Measurements from ENCODE around the gene EPHA3.

Gene EPHA3

GRCh38 chr3:89239774-89240173 lies 132.4 kb downstream of the EPHA3 start:
- H3K9me3 Mint-ChIP-seq: no peaks in the 10 kb centered on the region
- H3K4me1 Mint-ChIP-seq: no peaks in the 10 kb centered on the region
- no peak for ATAC-seq
- H3K27me3 Mint-ChIP-seq: no peaks in the 10 kb centered on the region
- no peak for DNase-seq
- no peak overlapping the region for H3K27ac Mint-ChIP-seq
- no peak overlapping the region for H3K4me3 Mint-ChIP-seq

DNA sequence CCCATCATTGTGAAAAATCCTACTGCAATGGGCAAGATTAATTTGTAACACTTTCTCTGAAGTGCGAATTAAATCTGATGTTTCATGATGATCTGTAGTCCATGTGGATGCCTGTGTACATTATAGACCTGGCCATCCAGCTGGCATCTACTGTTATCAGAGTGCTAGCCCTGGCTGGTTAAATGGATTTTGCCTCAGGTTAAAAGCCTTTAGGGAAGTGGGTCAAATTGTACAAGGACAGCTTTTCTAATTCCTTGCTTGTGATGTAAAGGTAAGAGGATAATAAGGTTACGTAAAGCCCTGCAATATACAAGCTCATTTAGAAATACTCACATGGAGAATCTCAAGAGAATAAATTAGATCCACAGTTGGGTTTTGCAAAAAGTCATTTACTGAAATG lies 138.2 kb downstream of the EPHA3 start:
- Mint-ChIP-seq H3K4me1 (no peaks in the 10 kb centered on the region), H3K4me3 (no peak overlapping the region), H3K27me3 (no peaks in the 10 kb centered on the region), H3K27ac (no peak overlapping the region), H3K9me3 (peaks cover 0 to 5% of the 10 kb centered on the region in 2 donors)
- no peak for ATAC-seq
- DNase-seq: no peak

DNA sequence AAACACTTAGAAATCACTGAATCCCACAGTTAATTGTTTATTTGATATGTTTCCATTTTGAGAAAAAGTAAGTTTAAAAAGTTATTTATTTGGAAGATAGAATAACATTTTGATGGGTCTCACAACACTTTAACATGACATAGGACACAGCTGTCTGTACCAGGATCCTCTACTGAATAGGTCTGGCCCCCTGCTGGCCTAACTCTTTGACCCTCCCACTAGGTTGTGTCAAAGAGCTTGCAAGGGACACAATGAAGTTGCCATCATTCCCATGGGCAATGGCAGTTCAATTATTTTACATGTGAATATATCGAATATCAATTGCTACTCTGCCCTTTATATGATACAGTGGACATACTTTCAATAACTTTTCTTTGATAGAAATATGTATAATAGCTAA lies 138.9 kb downstream of the EPHA3 start:
- no peak for ATAC-seq
- DNase-seq: no peak
- H3K4me3 Mint-ChIP-seq: no peak overlapping the region
- peaks cover 0 to 5% of the 10 kb centered on the region in 2 donors for H3K9me3 Mint-ChIP-seq
- no peaks in the 10 kb centered on the region for H3K4me1 Mint-ChIP-seq
- H3K27ac Mint-ChIP-seq: no peak overlapping the region
- H3K27me3 Mint-ChIP-seq: no peaks in the 10 kb centered on the region

GRCh38 chr3:89250742-89251141 lies 143.3 kb downstream of the EPHA3 start:
- Mint-ChIP-seq H3K9me3 (peaks cover 0 to 5% of the 10 kb centered on the region in 2 donors), H3K27me3 (no peaks in the 10 kb centered on the region), H3K4me1 (no peaks in the 10 kb centered on the region), H3K27ac (no peak overlapping the region), H3K4me3 (no peak overlapping the region)
- ATAC-seq (no peak), DNase-seq (no peak)

GRCh38 chr3:89252016-89252415 lies 144.6 kb downstream of the EPHA3 start:
- no peak overlapping the region for H3K4me3 Mint-ChIP-seq
- H3K9me3 Mint-ChIP-seq: peaks cover 0 to 9% of the 10 kb centered on the region in 2 donors
- ATAC-seq (no peak), DNase-seq (no peak)
- no peaks in the 10 kb centered on the region for H3K27me3 Mint-ChIP-seq
- H3K4me1 Mint-ChIP-seq: no peaks in the 10 kb centered on the region
- H3K27ac Mint-ChIP-seq: no peak overlapping the region

DNA sequence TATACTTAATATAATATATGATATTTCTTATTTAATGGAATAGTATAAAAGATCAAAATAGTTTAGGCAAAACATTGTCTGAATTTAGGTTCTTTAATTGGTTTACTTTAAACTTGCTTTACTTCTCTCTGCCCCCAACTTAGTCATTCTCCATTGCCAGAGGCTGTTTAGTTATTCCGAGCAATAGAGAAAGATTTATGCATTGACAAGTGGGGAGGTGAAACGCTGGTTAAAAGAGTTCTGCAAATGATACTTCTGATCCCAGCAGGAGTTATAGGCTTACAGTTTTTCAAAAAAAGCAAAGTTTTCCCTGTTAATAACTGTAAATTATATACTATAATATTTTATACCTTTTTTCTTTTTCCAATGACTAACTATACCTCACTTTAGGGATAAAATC lies 145.4 kb downstream of the EPHA3 start:
- Mint-ChIP-seq H3K27ac (no peak overlapping the region), H3K4me1 (no peaks in the 10 kb centered on the region), H3K9me3 (peaks cover 0 to 12% of the 10 kb centered on the region in 2 donors), H3K4me3 (no peak overlapping the region), H3K27me3 (no peaks in the 10 kb centered on the region)
- DNase-seq (no peak), ATAC-seq (no peak)

DNA sequence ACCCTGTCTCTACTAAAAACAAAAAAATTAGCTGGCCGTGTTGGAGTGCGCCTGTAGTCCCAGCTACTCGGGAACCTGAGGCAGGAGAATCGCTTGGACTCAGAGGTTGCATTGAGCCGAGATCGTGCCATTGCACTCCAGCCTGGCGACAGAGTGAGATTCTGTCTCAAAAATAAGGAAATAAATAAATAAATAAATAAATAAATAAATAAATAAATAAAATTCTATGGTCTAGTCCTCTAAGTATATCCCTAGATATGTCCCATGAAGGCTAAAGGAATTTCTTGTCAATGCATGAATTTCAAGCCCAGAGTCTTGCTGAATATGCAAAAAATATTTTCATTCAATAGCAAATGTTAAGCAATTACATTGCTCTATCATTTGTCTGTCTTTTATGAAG lies 149.0 kb downstream of the EPHA3 start:
- no peak overlapping the region for H3K27ac Mint-ChIP-seq
- ATAC-seq: no peak
- H3K27me3 Mint-ChIP-seq: no peaks in the 10 kb centered on the region
- H3K4me1 Mint-ChIP-seq: no peaks in the 10 kb centered on the region
- H3K4me3 Mint-ChIP-seq: no peak overlapping the region
- DNase-seq: no peak
- peaks cover 0 to 8% of the 10 kb centered on the region in 2 donors for H3K9me3 Mint-ChIP-seq

- DNase-seq: no peak
- no peak overlapping the region for H3K4me3 Mint-ChIP-seq
- H3K27ac Mint-ChIP-seq: no peak overlapping the region
- no peak for ATAC-seq
- peaks cover 0 to 8% of the 10 kb centered on the region in 2 donors for H3K9me3 Mint-ChIP-seq
- no peaks in the 10 kb centered on the region for H3K27me3 Mint-ChIP-seq
- no peaks in the 10 kb centered on the region for H3K4me1 Mint-ChIP-seq
These were observed 149.5 kb downstream of the EPHA3 start for GRCh38 chr3:89256882-89257281.

GRCh38 chr3:89260721-89261120 lies 153.3 kb downstream of the EPHA3 start:
- Mint-ChIP-seq H3K4me1 (no peaks in the 10 kb centered on the region), H3K4me3 (no peak overlapping the region), H3K9me3 (peaks cover 0 to 15% of the 10 kb centered on the region in 2 donors), H3K27me3 (no peaks in the 10 kb centered on the region), H3K27ac (no peak overlapping the region)
- no peak for DNase-seq
- ATAC-seq: no peak

DNA sequence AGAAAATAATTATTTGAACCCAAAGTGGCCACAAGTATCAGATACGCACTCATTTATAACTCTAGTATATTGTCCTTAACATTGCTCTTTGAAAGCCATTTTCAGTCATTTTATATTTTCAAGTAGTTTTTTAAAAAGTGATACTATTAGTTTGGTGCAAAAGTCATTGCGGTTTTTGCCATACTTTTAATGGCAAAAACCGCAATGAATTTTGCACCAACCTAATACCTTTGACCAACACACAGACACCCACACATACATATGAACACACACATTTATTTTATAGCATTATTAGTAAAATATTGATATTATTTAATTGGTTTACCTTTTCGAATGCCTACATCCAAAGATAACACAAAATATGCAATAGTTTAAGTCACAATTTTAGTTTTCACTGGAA lies 154.3 kb downstream of the EPHA3 start:
- no peaks in the 10 kb centered on the region for H3K27me3 Mint-ChIP-seq
- ATAC-seq (no peak), DNase-seq (no peak)
- no peak overlapping the region for H3K27ac Mint-ChIP-seq
- no peaks in the 10 kb centered on the region for H3K4me1 Mint-ChIP-seq
- H3K4me3 Mint-ChIP-seq: no peak overlapping the region
- H3K9me3 Mint-ChIP-seq: peaks cover 0 to 15% of the 10 kb centered on the region in 2 donors

DNA sequence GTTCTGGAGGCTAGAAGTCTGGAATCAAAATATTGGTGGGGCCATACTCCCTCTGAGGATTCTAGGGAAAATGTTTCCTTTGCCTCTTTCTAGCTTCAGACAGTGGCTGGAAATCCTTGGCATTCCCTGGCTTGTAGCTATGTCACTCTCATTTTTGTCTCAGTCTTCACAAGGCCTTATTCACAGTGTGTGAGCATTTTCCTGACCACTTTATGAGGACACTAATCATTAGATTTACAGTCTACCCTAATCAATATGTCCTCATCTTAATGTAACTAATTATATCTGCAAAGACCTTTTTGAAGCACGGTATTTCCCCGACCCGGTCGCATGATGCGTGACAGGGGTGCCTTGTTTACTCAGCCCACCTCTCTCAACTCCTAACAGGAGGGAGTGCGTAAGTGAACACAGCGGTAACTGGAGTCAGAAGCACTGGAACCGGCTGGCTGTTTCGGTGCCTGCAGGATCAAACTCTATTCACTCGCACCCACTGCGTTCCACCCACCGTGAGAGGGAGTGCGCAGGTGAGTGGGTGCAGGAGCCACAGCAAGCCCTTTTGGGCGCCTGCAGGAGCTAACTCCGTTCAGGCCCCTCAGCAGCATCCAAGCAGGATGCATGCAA lies 155.0 kb downstream of the EPHA3 start:
- no peak overlapping the region for H3K27ac Mint-ChIP-seq
- DNase-seq (no peak), ATAC-seq (no peak)
- H3K9me3 Mint-ChIP-seq: peaks cover 0 to 8% of the 10 kb centered on the region in 2 donors
- H3K27me3 Mint-ChIP-seq: no peaks in the 10 kb centered on the region
- no peaks in the 10 kb centered on the region for H3K4me1 Mint-ChIP-seq
- no peak overlapping the region for H3K4me3 Mint-ChIP-seq

DNA sequence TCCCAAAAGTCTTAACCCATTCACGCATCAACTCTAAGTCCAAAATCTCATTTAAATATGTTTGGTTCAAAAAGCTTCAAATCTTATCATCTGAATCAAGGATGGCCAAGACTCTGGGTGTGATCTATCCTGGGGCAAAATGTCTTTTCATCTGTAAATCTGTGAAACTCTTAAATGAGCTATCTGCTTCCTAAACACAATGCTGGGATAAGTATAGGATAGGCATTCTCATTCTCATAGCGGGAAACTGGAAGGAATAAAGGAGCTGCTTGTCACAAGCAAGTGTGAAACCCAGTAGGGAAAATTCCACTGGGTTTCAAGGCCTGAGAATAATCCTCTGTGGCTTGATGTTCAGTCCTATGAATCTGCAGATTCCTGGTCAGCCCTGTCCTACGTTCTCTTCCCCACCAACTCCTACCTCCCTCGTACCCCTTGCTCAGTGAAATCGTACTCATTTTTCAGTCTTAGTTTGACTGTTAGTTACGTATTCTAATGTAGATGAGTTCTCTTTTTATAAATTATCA lies 156.7 kb downstream of the EPHA3 start:
- peaks cover 0 to 8% of the 10 kb centered on the region in 2 donors for H3K9me3 Mint-ChIP-seq
- DNase-seq (no peak), ATAC-seq (no peak)
- no peaks in the 10 kb centered on the region for H3K4me1 Mint-ChIP-seq
- no peak overlapping the region for H3K4me3 Mint-ChIP-seq
- no peaks in the 10 kb centered on the region for H3K27me3 Mint-ChIP-seq
- H3K27ac Mint-ChIP-seq: no peak overlapping the region

DNA sequence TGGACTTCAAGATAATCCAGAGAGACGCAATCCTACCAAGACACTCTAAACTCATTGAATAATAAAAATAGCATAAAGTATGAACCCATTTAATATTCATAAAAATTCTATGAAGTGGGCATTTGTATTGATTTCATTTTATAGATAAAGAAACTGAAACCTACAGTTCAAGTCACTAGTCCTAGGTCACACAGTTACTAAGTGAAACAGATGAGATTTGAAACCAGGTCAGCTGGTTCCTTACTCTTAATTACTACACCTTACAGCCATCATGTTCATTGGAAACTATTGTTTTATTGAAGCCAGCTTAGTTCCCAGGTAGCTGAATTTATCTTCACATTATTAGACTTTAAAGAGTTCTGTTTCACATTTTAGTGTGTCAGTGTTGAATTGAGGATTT lies 158.7 kb downstream of the EPHA3 start:
- Mint-ChIP-seq H3K9me3 (peaks cover 0 to 14% of the 10 kb centered on the region in 2 donors), H3K27me3 (no peaks in the 10 kb centered on the region), H3K4me1 (no peaks in the 10 kb centered on the region), H3K4me3 (no peak overlapping the region), H3K27ac (no peak overlapping the region)
- ATAC-seq: no peak
- DNase-seq: no peak

GRCh38 chr3:89268059-89268458 lies 160.6 kb downstream of the EPHA3 start:
- peaks cover 4 to 11% of the 10 kb centered on the region in 2 donors for H3K9me3 Mint-ChIP-seq
- no peak overlapping the region for H3K27ac Mint-ChIP-seq
- DNase-seq (no peak), ATAC-seq (no peak)
- no peaks in the 10 kb centered on the region for H3K27me3 Mint-ChIP-seq
- H3K4me3 Mint-ChIP-seq: no peak overlapping the region
- no peaks in the 10 kb centered on the region for H3K4me1 Mint-ChIP-seq

DNA sequence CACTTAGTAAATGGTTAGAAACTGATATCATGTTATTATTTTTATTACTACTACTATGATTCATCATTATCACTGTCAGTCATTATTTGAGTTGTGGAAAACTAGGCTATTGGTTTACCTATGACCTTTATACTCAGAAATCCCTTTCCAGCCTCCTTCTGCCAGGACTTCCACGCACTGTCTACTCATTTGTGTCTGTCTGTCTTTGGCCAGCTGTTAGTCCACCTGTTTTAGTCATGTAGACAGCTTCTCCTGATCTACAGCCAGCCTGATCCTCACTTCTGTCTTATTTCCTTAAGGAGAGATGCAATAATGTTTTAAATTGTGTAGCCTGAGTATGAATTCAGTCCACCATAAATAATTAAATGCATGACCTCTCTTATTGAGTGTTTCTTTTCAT lies 162.8 kb downstream of the EPHA3 start:
- Mint-ChIP-seq H3K9me3 (peaks cover 4 to 6% of the 10 kb centered on the region in 2 donors), H3K4me1 (no peaks in the 10 kb centered on the region), H3K27ac (no peak overlapping the region), H3K27me3 (no peaks in the 10 kb centered on the region), H3K4me3 (no peak overlapping the region)
- ATAC-seq (no peak), DNase-seq (no peak)

GRCh38 chr3:89275001-89275400 lies 167.6 kb downstream of the EPHA3 start:
- no peak for ATAC-seq
- Mint-ChIP-seq H3K9me3 (peaks cover 4 to 6% of the 10 kb centered on the region in 2 donors), H3K27ac (no peak overlapping the region), H3K4me1 (no peaks in the 10 kb centered on the region), H3K4me3 (no peak overlapping the region), H3K27me3 (no peaks in the 10 kb centered on the region)
- DNase-seq: no peak

- ATAC-seq: no peak
- no peak overlapping the region for H3K27ac Mint-ChIP-seq
- peaks cover 0 to 4% of the 10 kb centered on the region in 2 donors for H3K9me3 Mint-ChIP-seq
- no peaks in the 10 kb centered on the region for H3K4me1 Mint-ChIP-seq
- no peak overlapping the region for H3K4me3 Mint-ChIP-seq
- no peaks in the 10 kb centered on the region for H3K27me3 Mint-ChIP-seq
- DNase-seq: no peak
These were observed 168.7 kb downstream of the EPHA3 start for GRCh38 chr3:89276116-89276515.

All from stimulated activated naive CD8-positive, alpha-beta T cell treated with anti-CD3 and anti-CD28 coated beads, Interleukin-15, amount 100 ng/mL, for 72 hours (primary cell).